Activated T-helper 1 cell treated with anti-CD3 and anti-CD28 coated beads, Interleukin-2, amount 50 U/mL, for 16 hours (primary cell): ENCODE data around the gene SGCD.

ENCODE experiments used
- DNase-seq, 2 donors: peaks; one replicate each; pipeline ENCODE4 v3.0.0-alpha.2; 2020; ENCODE audit warnings: low read depth in 1 of 2, low spot score in 1 of 2

Gene SGCD

GRCh38 chr5:156500755-156501154 lies 173.8 kb downstream of the SGCD start:
- no peak for DNase-seq

GRCh38 chr5:156505101-156505500 lies 178.1 kb downstream of the SGCD start:
- no peak for DNase-seq

- DNase-seq, result no peak
Observed at GRCh38 chr5:156513123-156513815, 186.3 kb downstream of the SGCD start.

GRCh38 chr5:156515121-156515520 lies 188.2 kb downstream of the SGCD start:
- no peak for DNase-seq

GRCh38 chr5:156515803-156516360 lies 188.9 kb downstream of the SGCD start:
- DNase-seq, result no peak

- no peak for DNase-seq
Observed at GRCh38 chr5:156522651-156523529, 195.9 kb downstream of the SGCD start.

- no peak for DNase-seq
Observed at GRCh38 chr5:156523607-156524006, 196.6 kb downstream of the SGCD start.

GRCh38 chr5:156526081-156526925 lies 199.3 kb downstream of the SGCD start:
- DNase-seq, result no peak

GRCh38 chr5:156527611-156528010 lies 200.6 kb downstream of the SGCD start:
- no peak for DNase-seq

- no peak for DNase-seq
Observed at GRCh38 chr5:156528673-156529072, 201.7 kb downstream of the SGCD start.

- DNase-seq, result no peak
Observed at GRCh38 chr5:156529892-156530291, 202.9 kb downstream of the SGCD start.

GRCh38 chr5:156531199-156531598 lies 204.2 kb downstream of the SGCD start:
- no peak for DNase-seq

GRCh38 chr5:156532921-156533320 lies 206.0 kb downstream of the SGCD start:
- DNase-seq, result no peak

GRCh38 chr5:156534085-156534484 lies 207.1 kb downstream of the SGCD start:
- DNase-seq, result no peak

GRCh38 chr5:156534906-156535485 lies 208.0 kb downstream of the SGCD start:
- DNase-seq, result no peak

GRCh38 chr5:156540491-156540890 lies 213.5 kb downstream of the SGCD start:
- DNase-seq, result no peak

- no peak for DNase-seq
Observed at GRCh38 chr5:156541582-156541981, 214.6 kb downstream of the SGCD start.

GRCh38 chr5:156543348-156544145 lies 216.6 kb downstream of the SGCD start:
- DNase-seq, result no peak

GRCh38 chr5:156552855-156553358 lies 225.9 kb downstream of the SGCD start:
- DNase-seq, result no peak
